Hepatocyte (in vitro differentiated cells): ENCODE measurements around the gene IZUMO1R. TPM values are rescaled to one million over a fixed set of nuclear protein-coding genes. Genes with fewer than 3 reads are reported as not detected.

ENCODE experiments used
- DNase-seq: peaks from one replicate; pipeline ENCODE4 v3.0.0-alpha.2; 2016; ENCODE audit warnings: low spot score
- H2AFZ ChIP-seq: fragments of 200-600 bp; sonication (generic); 2 replicates; pipeline ENCODE4 v1.6.0; 2016; ENCODE audit warnings: antibody characterized with exemption, mild to moderate bottlenecking
- H3K27ac ChIP-seq: fragments of 200-600 bp; sonication (generic); 2 replicates; pipeline ENCODE4 v1.5.1; 2016; ENCODE audit warnings: mild to moderate bottlenecking
- H3K27me3 ChIP-seq: fragments of 200-600 bp; sonication (generic); 2 replicates; pipeline ENCODE4 v1.6.1; 2016
- H3K36me3 ChIP-seq: fragments of 200-600 bp; sonication (generic); replicated peaks from 2 replicates; pipeline ENCODE4 v1.5.1; 2016; ENCODE audit warnings: low read depth; ENCODE audit not compliant: insufficient read depth
- H3K4me1 ChIP-seq: fragments of 200-600 bp; sonication (generic); 2 replicates; pipeline ENCODE4 v1.5.1; 2016; ENCODE audit warnings: mild to moderate bottlenecking, moderate library complexity; ENCODE audit not compliant: insufficient read depth
- H3K4me2 ChIP-seq: fragments of 200-600 bp; sonication (generic); 2 replicates; pipeline ENCODE4 v1.6.0; 2016
- H3K4me3 ChIP-seq: fragments of 200-600 bp; sonication (generic); 2 replicates; pipeline ENCODE4 v1.5.1; 2016; ENCODE audit warnings: mild to moderate bottlenecking
- H3K79me2 ChIP-seq: fragments of 200-600 bp; sonication (generic); 2 replicates; pipeline ENCODE4 v1.6.0; 2017; ENCODE audit warnings: mild to moderate bottlenecking
- H3K9me2 ChIP-seq: fragments of 200-600 bp; sonication (generic); replicated peaks from 2 replicates; pipeline ENCODE4 v1.6.0; 2017; ENCODE audit warnings: mild to moderate bottlenecking; ENCODE audit not compliant: insufficient read depth
- H3K9me3 ChIP-seq: fragments of 200-600 bp; sonication (generic); 2 replicates; pipeline ENCODE4 v1.5.1; 2016; ENCODE audit warnings: low read depth, mild to moderate bottlenecking
- H4K20me1 ChIP-seq: fragments of 200-600 bp; sonication (generic); 2 replicates; pipeline ENCODE4 v1.6.0; 2016; ENCODE audit warnings: mild to moderate bottlenecking; ENCODE audit not compliant: insufficient read depth, poor library complexity, severe bottlenecking
- EZH2 ChIP-seq: fragments of 200-600 bp; sonication (generic); IDR thresholded peaks from 2 replicates; pipeline ENCODE4 v1.6.1; 2016; ENCODE audit warnings: antibody characterized with exemption, mild to moderate bottlenecking, borderline replicate concordance
- EZH2phosphoT487 ChIP-seq: fragments of 200-600 bp; sonication (generic); IDR thresholded peaks from one replicate; pipeline ENCODE4 v1.6.1; 2018; ENCODE audit warnings: antibody characterized with exemption, mild to moderate bottlenecking, low read depth, moderate library complexity; ENCODE audit not compliant: unreplicated experiment, severe bottlenecking
- WGBS: methylation state at CpG from one replicate; pipeline ENCODE4 v1.1.6; 2016; ENCODE audit warnings: low lambda C conversion rate; ENCODE audit errors: missing lambda C conversion rate; 5-methylcytosine and 5-hydroxymethylcytosine counted together
- polyA plus RNA-seq: library from polyadenylated mRNA; unstranded; fragments of >200 nt; fragmentation: Nextera tagmentation; extraction: Ambion mirVana; gene quantifications from 2 replicates; pipeline ENCODE4 v1.2.1, GENCODE V29; 2016
- total RNA-seq: library from RNA; depleted of rRNA; stranded (reverse); fragments of >200 nt; gene quantifications from 2 replicates; pipeline ENCODE4 v1.2.3, GENCODE V29; 2014
- TF ChIP-seq, protein P1 (sequence below): fragments of 200-600 bp; sonication (generic); IDR thresholded peaks from 2 replicates; pipeline ENCODE4 v1.5.1; 2016; ENCODE audit warnings: antibody characterized with exemption, mild to moderate bottlenecking; ENCODE audit not compliant: poor library complexity

Gene IZUMO1R
- total and polyA plus RNA-seq, 2 experiments from 2014 or later: not detected

DNA sequence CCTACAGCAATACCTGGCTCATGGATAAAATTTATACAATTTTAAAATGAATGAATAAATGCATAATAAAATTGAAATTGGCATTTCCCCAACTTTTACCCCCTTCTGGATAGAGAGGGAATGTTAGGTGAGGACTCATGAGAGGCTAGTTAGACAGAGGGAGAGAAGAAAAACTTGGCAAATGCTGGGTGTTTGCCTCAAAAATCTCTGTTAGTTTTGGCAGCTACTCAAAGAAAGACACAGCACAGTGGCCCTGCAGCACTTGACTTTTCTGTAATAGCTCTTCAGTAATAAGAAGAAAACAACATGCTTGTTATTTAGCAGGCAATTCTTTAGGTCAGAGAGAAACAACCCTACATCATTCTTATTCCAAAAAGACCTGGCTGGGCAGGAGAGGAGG lies 20.7 kb upstream of the IZUMO1R start:
- no peaks in the 10 kb centered on the region for H3K79me2 ChIP-seq
- TF ChIP-seq EZH2phosphoT487 (no peak), EZH2 (no peak)
- TF ChIP-seq, protein P1, sequence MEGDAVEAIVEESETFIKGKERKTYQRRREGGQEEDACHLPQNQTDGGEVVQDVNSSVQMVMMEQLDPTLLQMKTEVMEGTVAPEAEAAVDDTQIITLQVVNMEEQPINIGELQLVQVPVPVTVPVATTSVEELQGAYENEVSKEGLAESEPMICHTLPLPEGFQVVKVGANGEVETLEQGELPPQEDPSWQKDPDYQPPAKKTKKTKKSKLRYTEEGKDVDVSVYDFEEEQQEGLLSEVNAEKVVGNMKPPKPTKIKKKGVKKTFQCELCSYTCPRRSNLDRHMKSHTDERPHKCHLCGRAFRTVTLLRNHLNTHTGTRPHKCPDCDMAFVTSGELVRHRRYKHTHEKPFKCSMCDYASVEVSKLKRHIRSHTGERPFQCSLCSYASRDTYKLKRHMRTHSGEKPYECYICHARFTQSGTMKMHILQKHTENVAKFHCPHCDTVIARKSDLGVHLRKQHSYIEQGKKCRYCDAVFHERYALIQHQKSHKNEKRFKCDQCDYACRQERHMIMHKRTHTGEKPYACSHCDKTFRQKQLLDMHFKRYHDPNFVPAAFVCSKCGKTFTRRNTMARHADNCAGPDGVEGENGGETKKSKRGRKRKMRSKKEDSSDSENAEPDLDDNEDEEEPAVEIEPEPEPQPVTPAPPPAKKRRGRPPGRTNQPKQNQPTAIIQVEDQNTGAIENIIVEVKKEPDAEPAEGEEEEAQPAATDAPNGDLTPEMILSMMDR: no peak
- no peaks in the 10 kb centered on the region for H3K36me3 ChIP-seq
- no peak for DNase-seq
- H3K9me2 ChIP-seq: no peaks in the 10 kb centered on the region
- no peaks in the 10 kb centered on the region for H3K4me1 ChIP-seq
- H3K9me3 ChIP-seq: no peaks in the 10 kb centered on the region
- H3K27ac ChIP-seq: no peak overlapping the region
- no peaks in the 10 kb centered on the region for H3K27me3 ChIP-seq
- H3K4me2 ChIP-seq: no peak overlapping the region
- no peaks in the 10 kb centered on the region for H4K20me1 ChIP-seq
- no peak overlapping the region for H2AFZ ChIP-seq
- H3K4me3 ChIP-seq: no peak overlapping the region

DNA sequence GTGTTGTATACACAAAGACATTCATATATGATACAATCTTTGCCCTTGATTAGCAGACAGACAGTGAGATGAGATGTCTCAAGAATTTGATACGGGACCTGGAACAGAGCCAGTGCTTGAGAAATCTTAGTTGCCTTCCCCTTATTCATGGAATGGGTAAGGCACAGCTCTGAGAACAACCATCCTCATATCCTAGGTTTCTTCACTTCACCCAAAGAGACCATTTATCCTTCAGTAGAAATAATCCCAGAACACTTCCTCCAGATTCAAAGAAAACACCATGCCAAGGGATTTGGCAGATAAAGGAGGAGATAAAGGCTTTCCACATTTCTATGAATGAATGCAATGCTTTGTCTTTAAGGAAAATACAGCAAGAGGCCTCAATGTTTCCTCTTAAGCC lies 8.8 kb upstream of the IZUMO1R start:
- Histone ChIP-seq H3K36me3 (no peaks in the 10 kb centered on the region), H2AFZ (no peak overlapping the region), H3K4me3 (no peak overlapping the region), H3K27me3 (no peaks in the 10 kb centered on the region), H3K9me3 (no peaks in the 10 kb centered on the region), H3K9me2 (no peaks in the 10 kb centered on the region), H3K4me1 (no peaks in the 10 kb centered on the region), H3K79me2 (no peaks in the 10 kb centered on the region), H3K27ac (no peak overlapping the region), H4K20me1 (no peaks in the 10 kb centered on the region), H3K4me2 (no peak overlapping the region)
- TF ChIP-seq EZH2 (no peak), EZH2phosphoT487 (no peak)
- TF ChIP-seq, protein P1: no peak
- 91% methylated on average over 1 of the region's 1 CpG for WGBS
- DNase-seq: no peak

DNA sequence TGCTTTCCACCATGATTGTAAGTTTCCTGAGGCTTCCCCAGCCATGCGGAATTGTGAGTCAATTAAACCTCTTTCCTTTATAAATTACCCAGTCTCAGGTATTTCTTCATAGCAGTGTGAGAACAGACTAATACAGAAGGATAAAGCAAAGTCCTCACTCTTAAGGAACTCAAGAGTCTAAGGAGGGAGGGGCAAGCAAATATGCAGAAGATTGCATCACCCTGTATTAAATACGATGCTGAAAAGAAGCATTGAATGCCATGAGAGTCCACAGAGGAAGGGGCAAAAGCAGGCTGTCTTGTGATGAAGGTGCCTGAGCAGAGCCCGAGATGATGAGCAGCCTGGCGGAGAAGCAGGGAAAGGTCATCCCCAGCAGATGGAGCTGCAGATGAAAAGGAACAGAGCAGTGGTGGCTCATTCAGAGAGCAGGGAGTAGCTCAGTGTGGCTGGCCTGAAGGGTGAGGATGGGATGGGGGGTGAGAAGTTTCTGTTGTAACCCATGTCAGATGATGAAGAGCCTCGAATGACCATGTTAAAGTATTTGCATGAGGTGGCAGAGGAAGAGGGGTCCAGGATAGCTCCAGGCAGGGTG lies 6.3 kb upstream of the IZUMO1R start:
- 91% methylated on average over 5 of the region's 5 CpGs for WGBS
- Histone ChIP-seq H3K36me3 (no peaks in the 10 kb centered on the region), H3K79me2 (no peaks in the 10 kb centered on the region)

More for the DNA sequence above, 6.3 kb upstream of the IZUMO1R start:
- TF ChIP-seq, protein P1: no peak
- no peak for TF ChIP-seq EZH2phosphoT487
- TF ChIP-seq EZH2: no peak
- Histone ChIP-seq H3K9me3 (no peaks in the 10 kb centered on the region), H4K20me1 (no peaks in the 10 kb centered on the region), H2AFZ (no peak overlapping the region), H3K9me2 (no peaks in the 10 kb centered on the region), H3K27ac (no peak overlapping the region), H3K4me2 (no peak overlapping the region), H3K4me3 (no peak overlapping the region), H3K27me3 (peaks cover 5% of the 10 kb centered on the region), H3K4me1 (no peaks in the 10 kb centered on the region)
- DNase-seq: no peak
